BE2C (cell line): ENCODE measurements around the gene LSAMP.

Experiments
- DNase-seq: peaks from one replicate; pipeline ENCODE4 v3.0.0-alpha.2; 2020
- H3K27me3 ChIP-seq: fragments of 250-450 bp; sonication (Bioruptor Pico); 2 replicates; pipeline ENCODE4 v1.5.1; 2020; ENCODE audit warnings: mild to moderate bottlenecking
- H3K36me3 ChIP-seq: fragments of 250-450 bp; sonication (Bioruptor Pico); 2 replicates; pipeline ENCODE4 v1.5.1; 2020; ENCODE audit warnings: mild to moderate bottlenecking
- H3K4me1 ChIP-seq: fragments of 250-450 bp; sonication (Bioruptor Pico); 2 replicates; pipeline ENCODE4 v1.5.1; 2020
- H3K4me3 ChIP-seq: 2 replicates; pipeline ENCODE4 v1.5.1; 2011; ENCODE audit warnings: low read depth, low read length
- H3K9me3 ChIP-seq: fragments of 250-450 bp; sonication (Bioruptor Pico); 2 replicates; pipeline ENCODE4 v1.5.1; 2020
- CTCF ChIP-seq: IDR thresholded peaks from 2 replicates; pipeline ENCODE4 v1.5.1; 2012; ENCODE audit warnings: mild to moderate bottlenecking, low read depth, low read length

LSAMP gene

DNA sequence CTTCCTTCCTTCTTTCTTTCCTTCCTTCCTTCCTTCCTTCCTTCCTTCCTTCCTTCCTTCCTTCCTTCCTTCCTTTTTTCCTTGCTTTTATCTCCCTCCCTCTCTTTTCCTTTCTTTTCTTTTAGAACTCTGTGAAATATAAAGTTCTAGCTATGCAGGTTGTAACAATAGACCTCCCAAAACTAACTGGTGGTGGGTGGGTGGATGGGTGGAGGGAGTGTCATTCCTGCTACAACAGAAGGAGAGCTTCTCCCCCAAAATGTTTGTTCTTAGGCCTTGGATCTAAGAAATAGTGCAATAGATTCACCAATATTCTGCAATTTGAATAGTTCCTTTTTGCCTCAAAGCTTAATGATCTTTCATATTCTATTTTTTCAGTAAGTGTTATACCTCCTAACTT is 606.0 kb downstream of the LSAMP start:
- no peak for DNase-seq
- Histone ChIP-seq H3K36me3 (no peaks in the 10 kb centered on the region), H3K4me1 (no peaks in the 10 kb centered on the region), H3K4me3 (no peak overlapping the region), H3K9me3 (no peaks in the 10 kb centered on the region), H3K27me3 (no peaks in the 10 kb centered on the region)
- TF ChIP-seq CTCF: no peak

DNA sequence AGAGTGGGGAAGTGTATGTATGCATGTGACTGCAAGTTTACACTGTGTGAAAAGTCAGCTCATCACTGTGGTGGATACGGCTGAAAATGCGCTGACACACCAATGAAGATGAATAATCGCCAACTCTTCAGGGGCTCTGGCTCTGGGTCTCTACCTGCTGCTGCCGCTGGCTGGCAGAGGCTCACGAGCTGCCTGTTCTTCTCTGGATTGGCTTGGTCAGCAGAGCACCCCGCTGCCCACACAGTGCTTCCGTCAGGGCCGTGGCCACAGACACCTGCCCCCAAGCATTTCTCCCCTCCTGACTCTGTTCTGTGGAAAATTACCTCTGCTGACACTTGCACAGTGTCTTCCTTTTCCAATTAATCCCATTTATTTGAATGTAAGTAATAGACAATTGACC is 606.5 kb downstream of the LSAMP start:
- H3K27me3 ChIP-seq: no peaks in the 10 kb centered on the region
- H3K4me1 ChIP-seq: no peaks in the 10 kb centered on the region; the same call in 1 of the 2 replicates
- TF ChIP-seq CTCF: no peak
- H3K36me3 ChIP-seq: no peaks in the 10 kb centered on the region
- no peak overlapping the region for H3K4me3 ChIP-seq
- no peaks in the 10 kb centered on the region for H3K9me3 ChIP-seq
- no peak for DNase-seq

DNA sequence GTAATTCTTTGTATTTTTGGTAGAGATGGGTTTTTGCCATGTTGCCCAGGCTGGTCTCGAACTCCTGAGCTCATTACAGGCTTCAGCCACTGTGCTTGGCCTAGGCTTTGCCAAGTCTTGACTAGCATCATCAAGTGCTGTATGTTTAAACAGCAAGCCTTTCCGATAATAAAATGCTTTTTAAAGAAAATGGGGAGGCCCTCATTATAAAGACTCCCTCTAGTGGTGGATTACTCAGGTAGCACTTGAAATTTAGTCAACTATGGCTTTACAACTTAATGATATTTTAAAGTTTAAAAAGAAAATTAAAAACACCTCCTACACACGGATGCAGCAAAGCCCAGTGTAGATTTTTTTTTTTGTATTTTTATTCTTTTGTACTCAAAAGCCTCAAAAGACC is 608.3 kb downstream of the LSAMP start:
- Histone ChIP-seq H3K27me3 (no peaks in the 10 kb centered on the region), H3K9me3 (no peaks in the 10 kb centered on the region), H3K4me3 (no peak overlapping the region), H3K4me1 (peaks cover 3% of the 10 kb centered on the region; the same call in 1 of the 2 replicates), H3K36me3 (no peaks in the 10 kb centered on the region)
- no peak for DNase-seq
- TF ChIP-seq CTCF: peak; percentile 72

DNA sequence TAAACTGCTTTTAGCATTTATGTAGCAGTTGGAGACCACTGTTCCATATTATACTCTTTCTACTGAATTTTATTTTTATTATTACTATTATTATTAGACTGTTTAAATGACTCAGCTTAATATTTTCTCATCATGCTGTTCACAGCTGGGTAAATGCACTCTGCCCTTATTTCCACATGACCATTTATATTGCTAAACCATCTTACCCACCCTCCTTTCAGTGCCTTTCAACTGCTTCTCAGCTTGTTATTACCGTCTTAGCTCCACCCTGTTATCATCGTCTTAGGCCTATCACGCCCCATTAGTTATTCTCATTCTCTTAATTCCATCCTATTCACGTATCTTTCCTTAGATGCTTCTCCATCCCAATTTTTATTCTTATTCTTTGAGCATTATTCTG is 609.3 kb downstream of the LSAMP start:
- Histone ChIP-seq H3K27me3 (no peaks in the 10 kb centered on the region), H3K9me3 (no peaks in the 10 kb centered on the region), H3K4me1 (peaks cover 3% of the 10 kb centered on the region; the same call in 1 of the 2 replicates), H3K36me3 (no peaks in the 10 kb centered on the region), H3K4me3 (no peak overlapping the region)
- DNase-seq: no peak
- TF ChIP-seq CTCF: no peak

- Histone ChIP-seq H3K4me3 (no peak overlapping the region), H3K9me3 (no peaks in the 10 kb centered on the region), H3K4me1 (peaks cover 3% of the 10 kb centered on the region; the same call in 1 of the 2 replicates), H3K36me3 (no peaks in the 10 kb centered on the region), H3K27me3 (no peaks in the 10 kb centered on the region)
- no peak for DNase-seq
- no peak for TF ChIP-seq CTCF
Observed at GRCh38 chr3:115834068-115834467, 611.2 kb downstream of the LSAMP start.

GRCh38 chr3:115833074-115833473 is 612.2 kb downstream of the LSAMP start:
- Histone ChIP-seq H3K4me1 (peaks cover 3% of the 10 kb centered on the region; the same call in 1 of the 2 replicates), H3K4me3 (no peak overlapping the region), H3K9me3 (no peaks in the 10 kb centered on the region), H3K27me3 (no peaks in the 10 kb centered on the region), H3K36me3 (no peaks in the 10 kb centered on the region)
- TF ChIP-seq CTCF: no peak
- no peak for DNase-seq
